Liver (tissue), 3 donors: ENCODE results near the gene LRMDA.

Source experiments
- RAD21 ChIP-seq, 2 donors: IDR thresholded peaks; 2 replicates each; pipeline ENCODE4 v1.6.1; 2016; ENCODE audit warnings: antibody characterized with exemption in 2 of 2, mild to moderate bottlenecking in 2 of 2
- SP1 ChIP-seq: IDR thresholded peaks from 2 replicates; pipeline ENCODE4 v1.6.1; 2018; ENCODE audit warnings: antibody characterized with exemption, mild to moderate bottlenecking
- TAF1 ChIP-seq: conservative IDR thresholded peaks from 2 replicates; pipeline ENCODE4 v1.6.1; 2016; ENCODE audit warnings: antibody characterized with exemption, mild to moderate bottlenecking
- YY1 ChIP-seq: IDR thresholded peaks from 2 replicates; pipeline ENCODE4 v1.6.1; 2016; ENCODE audit warnings: antibody characterized with exemption, mild to moderate bottlenecking
- TF ChIP-seq, protein P1 (sequence below): fragments of 150-350 bp; IDR thresholded peaks from 2 replicates; pipeline ENCODE4 v1.5.1; 2017; ENCODE audit warnings: improper control_type of control experiment, low read depth, low read length; ENCODE audit not compliant: missing input control
- donor health status: healthy.
- donor health status: healthy.

DNA sequence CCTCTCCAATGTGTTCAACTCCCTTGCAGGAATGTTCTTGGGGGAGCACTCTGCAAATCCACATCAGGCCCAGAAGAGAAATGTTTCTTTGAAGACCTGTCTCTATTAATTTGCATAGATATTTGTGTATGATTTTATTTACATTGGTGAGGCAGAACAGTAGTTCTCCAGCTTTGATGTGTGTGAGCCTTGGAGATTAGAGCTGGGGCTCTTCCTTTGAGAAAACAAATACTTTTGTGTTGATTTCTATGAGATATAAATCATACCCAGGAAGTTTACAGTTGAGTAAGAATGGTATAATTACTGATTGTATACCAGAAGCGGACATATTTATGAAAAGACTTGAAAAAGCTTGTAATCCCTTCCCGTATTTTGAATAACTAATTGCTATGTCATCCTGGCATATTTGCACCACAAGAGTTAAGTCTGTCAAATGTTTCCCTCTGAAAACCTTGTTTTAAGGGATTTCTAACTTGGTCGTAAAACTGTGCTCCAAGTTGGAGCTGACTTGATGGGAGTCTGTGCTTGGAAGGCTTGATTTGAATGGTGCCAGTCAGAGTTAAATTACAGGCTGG lies 468.5 kb downstream of the LRMDA start:
- no peak for TF ChIP-seq TAF1
- TF ChIP-seq, protein P1, sequence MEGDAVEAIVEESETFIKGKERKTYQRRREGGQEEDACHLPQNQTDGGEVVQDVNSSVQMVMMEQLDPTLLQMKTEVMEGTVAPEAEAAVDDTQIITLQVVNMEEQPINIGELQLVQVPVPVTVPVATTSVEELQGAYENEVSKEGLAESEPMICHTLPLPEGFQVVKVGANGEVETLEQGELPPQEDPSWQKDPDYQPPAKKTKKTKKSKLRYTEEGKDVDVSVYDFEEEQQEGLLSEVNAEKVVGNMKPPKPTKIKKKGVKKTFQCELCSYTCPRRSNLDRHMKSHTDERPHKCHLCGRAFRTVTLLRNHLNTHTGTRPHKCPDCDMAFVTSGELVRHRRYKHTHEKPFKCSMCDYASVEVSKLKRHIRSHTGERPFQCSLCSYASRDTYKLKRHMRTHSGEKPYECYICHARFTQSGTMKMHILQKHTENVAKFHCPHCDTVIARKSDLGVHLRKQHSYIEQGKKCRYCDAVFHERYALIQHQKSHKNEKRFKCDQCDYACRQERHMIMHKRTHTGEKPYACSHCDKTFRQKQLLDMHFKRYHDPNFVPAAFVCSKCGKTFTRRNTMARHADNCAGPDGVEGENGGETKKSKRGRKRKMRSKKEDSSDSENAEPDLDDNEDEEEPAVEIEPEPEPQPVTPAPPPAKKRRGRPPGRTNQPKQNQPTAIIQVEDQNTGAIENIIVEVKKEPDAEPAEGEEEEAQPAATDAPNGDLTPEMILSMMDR: no peak
- TF ChIP-seq RAD21 (IDR thresholded peaks at IDR 0.05): no peak
- TF ChIP-seq YY1: no peak
- no peak for TF ChIP-seq SP1
